Pons (tissue), 1 donor: ENCODE data around the gene NCOA1.
"Not testable (repeated sequence)": the region's sequence is repeated elsewhere in the genome, so short reads cannot be mapped to it uniquely, and the experiment has no call there.

Source experiments
- DNase-seq: peaks from one replicate; pipeline ENCODE4 v3.0.0-alpha.2; 2016; ENCODE audit warnings: low spot score

The NCOA1 gene

DNA sequence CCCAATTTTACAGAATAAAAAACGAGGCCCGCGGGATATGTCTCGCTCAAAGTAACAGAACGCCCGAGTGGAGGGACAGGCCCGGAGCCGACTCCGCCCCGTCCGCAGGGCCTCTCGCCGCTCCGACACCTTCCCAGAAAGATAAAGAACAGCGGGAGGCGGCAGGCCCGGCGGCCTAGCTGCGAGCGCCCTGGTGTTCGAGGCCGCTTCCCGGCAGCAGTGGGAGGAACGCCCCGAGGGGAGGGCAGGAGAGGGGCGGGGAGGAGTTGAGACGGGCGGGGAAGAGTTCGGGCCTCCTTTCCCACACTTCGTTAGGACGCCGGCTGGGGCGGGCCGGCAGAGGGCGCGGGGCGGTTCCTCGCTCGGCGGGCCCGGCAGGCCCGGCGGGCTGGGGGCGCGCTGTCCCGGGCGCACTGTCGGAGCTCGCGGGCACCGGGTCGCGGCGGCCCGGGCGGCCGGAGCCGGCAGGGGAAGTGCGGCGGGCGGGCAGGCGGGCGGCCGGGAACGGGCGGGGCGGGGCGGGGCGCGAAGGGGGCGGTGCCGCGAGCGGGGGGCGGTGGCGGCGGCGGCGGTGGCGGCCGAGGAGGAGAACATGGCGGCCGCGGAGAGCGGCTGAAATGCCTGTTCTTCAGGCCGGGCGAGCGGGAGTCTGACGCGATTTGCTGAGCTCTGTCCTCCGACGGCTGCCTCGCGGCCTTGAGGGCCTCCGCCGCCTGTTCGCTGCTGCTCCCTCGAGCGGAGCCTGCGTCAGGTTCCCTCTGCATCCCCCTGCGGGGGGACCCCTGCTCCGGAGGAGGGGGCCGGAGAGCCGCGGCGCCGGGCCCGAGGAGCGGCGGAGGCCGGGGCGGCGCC, at the start of gene NCOA1:
TSS of gene NCOA1 (plus strand) at position 565 of the 852 bp plus-strand sequence. CDS start 167,424 bp downstream, outside the sequence.
- DNase-seq: peak; percentile 85

DNA sequence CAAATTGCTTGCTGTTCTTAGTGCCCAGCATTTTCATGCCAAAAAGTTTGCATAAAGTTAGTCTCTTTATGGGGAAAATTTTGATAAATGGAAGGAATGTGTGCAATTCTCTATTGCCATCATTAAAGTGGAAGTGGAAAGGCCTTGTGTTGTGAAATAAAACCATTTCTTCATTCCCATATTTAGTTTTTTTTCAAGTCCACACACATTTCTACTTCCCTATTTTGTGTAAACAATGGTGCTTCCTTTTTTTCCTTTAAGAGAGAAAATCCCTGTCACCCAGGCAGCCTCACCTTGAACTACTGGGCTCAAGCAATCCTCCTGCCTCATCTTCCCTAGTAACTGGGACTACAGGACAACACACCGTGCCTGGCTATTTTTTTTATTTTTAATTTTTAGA, 42.3 kb upstream of the NCOA1 start:
- DNase-seq: peak; percentile 58

DNA sequence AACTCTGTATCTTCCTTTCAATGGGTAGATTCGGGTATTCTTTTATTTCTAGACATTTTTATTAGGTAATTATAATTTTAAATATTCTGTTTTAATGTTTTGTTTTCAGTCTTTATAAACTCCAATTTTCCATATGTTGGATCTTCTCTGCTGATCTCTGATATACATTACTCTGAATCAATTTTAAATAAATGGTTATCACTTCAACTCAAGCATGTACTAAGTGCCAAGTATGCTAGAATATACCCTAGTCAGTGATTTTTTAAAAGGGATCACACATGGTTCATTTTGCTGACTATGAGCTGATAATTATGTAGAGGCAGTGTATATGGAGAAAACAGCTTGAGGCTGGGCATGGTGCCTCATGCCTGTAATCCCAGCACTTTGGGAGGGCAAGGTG, 41.7 kb upstream of the NCOA1 start:
- no peak for DNase-seq

DNA sequence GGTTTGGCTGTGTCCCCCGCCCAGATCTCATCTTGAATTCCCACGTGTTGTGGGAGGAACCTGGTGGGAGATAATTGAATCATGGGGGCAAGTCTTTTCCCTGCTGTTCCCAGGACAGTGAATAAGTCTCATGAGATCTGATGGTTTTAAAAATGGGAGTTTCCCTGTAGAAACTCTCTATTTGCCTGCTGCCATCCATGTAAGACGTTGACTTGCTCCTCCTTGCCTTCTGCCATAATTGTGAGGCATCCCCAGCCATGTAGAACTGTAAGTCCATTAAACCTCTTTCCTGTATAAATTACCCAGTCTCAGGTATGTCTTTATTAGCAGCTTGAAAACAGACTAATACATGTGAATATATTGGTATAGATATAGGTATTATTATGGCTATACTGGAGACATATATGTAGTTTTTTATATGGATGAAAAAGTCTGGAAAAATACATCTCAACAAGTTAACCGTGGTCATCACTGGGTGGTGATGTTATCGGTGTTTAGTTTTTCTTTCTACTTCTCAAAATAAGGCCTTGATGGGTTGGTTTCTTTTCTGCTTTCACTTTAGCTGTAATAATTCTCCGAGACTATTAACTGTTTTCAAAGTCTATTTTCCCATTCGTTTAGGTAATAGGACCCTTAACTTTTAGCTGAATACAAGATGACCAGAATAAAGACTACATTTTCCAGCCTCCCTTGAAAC, 39.1 kb upstream of the NCOA1 start:
- DNase-seq: no peak

DNA sequence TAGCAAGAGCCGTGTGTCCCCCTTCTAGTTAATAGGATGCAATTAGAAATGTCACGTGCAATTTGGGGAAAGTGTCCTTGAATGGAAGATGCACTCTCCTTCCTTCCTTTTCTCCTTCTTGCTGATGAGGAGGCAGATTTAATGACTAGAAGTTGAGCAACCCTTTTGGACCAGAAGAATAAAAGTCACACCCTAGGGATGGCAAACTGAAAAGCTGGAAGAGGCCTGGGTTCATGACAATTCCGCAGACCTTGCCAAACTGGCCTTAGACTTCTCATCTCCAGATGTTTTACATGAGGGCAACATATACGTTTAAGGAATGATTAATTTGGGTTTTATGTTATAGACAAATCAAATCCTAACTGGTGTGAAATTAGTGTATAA, 38.6 kb upstream of the NCOA1 start:
- DNase-seq: no peak

DNA sequence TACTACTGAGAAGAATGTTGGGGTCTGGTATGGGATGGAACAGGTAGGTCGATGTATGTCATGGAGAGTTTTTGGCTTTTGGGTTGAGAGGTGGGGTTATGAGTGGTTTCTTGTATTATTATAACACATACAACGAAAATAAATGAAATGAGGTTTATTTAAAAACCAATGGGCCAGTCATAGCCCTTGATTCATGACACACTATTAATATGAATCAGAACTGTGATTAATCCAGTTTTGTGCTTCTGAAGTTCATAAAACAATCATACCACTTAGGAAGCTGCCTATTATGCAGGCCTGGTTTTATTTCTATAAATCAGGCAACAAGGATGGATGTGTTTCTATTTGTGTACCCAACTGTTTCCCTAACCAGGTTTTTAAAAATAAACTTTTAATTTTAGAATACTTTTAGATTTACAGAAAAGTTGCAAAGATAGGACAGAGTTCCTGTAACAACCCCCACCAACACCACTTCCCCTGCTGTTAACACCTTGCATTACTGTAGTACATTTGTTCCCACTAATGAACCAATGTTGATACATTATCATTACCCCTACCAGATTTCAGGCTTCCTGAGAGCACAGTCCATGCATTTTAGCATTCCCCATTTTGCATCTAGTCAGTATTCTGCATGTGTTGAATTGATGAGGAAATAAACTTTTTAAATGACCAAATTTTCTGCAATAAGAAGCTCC, 37.5 kb upstream of the NCOA1 start:
- DNase-seq: no peak

DNA sequence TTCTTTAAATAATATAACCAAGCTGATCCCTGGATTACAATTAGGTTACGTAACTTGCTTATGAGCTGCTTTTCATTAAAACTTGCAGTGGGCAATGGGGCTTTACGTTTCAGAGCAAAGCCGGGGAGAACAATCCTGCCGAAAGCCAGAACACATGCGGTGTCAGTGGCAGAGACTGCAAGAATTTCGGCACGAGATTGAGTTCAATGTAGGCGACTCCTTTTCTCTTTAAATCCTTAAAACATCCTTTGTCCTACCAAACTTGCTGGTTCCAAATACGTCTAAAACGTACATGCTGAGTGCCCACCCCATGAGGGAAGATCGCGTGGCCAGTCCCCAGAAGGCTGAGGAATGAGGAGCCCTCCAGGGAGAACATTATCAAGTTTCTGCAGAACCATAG, 36.8 kb upstream of the NCOA1 start:
- DNase-seq: no peak

DNA sequence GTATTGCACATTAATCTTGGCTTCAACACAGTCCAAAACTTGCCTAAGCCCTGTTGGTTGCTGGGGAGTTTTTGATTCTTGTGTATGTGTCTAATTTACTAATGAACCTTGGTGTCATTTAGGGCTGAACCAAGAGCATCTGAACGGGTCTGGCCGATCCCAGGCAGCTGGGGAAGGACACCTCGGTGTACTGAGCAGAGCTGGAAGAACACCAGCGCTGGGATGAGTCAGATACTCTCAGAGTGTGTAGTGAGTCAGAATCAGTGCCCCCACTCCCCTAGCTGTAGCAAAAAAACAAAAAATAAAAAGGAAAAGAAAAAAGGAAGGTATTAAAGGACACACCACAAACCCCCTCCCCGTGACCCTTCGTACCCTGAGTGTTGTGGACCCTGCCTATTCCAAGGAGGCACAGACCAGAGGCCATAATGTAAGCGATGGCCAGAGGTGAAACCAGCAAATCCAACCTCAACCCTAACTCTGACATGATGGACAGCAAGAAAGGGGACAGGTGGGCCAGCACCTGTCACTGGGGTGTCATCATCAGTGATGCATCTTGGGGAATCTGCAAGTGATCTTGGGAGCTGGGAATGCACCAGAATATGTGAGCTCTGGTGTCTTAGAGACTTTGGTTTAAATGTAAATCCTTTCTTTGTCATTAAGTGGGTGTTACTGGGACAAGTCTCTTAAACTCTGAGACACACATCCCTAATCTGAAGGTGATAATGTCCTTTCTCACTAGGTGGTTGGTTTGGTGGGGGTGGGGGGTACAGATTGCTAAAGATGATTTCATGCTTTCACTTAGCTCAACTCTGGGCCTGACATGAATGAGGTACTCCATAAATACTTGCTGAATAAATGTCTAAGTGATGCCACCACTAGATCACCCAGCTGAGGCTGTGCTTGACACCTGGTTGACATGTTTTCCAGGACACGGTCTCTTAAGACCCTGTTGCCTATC, 34.2 kb upstream of the NCOA1 start:
- DNase-seq: no peak

DNA sequence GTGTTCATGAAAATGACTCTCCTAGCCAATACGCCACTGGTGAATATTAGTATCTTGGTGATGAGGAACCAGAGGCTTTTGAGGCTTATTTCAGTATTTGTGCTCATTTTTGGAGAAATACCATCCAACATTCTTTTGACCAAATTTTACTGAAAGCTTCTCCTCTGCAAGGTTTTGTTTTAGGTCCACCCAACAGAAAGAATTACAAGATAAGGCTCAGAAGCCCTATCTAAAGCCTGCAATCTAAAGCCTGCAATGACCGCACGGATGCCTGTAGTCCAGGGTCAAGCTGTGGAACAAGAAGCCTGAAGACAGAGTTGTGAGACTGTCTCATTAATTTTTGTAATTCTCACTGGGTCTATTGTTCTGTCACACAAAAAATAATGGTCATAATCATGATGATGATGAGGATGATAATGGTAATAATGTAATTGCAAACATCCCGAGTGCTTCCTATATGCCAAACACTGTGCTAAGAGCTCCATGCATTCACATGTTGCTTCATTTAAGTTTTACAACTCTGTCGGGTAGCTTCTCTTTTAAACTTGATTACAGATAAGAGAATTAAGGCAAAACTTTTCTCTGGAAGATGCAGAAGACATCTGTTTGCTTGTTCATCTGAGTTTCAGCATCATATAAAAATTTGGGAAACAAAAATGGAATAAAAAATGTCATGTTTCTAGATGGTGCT, 33.2 kb upstream of the NCOA1 start:
- no peak for DNase-seq

DNA sequence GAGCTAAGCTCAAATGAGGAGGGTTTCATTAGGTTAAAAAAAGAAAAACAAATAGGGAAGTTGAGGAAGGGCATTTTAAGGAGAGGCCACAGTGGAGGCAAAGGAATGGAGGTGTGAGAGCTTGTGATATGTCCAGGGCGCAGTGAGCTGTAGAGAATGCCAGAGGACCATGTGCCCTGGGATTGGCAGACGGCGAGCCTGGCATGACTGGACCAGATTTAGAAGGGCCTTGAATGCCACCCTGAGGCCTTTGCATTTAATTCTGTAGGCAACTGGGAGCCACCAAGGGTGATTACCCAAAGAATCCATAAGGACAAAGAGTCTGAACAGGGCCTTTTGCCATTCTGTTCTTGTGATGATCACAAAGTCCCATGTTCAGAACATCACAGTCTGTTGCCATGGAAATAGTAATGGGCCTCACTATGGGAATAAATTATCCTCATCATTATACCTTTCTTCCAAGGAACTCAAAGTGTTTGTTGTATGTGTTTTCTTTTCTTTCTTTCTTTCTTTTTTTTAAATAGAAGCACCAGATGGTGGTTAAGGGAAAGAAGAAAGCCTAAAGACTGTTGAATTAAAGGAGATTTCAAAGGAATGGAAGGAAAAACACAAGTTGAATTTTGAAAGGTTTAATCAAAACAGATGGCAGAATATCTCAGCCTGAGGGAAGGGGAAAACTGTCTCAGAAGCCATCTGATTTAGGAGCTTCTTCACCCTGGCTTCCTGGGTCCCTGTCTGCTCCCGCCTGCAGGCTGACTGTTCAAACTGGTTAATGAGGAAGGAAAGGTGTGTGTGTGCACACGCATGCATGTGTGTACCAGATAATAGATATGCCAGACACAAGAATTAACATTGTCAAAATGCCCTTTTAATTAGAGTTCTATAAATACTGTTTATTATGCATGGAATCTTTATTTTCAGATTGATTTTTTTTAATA, 31.6 kb upstream of the NCOA1 start:
- no peak for DNase-seq

DNA sequence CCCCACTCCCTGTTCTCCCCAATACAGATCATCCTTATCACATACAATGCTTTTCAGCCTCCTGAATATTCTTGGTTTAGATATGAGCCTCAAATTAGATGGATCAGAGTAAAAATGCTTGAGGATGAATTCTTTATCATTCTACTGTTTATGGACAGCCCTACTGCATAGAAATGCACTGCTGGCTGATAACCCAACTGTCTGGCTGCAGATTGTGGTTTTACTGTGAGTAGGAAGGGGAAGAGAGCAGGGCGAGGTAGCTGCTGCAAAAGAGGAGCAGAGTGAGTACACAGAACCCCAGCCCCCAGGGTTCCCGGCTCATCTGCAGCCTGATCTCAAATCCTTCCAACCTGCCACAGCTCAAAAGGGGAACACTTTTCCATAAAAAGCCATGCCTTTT, 29.4 kb upstream of the NCOA1 start:
- DNase-seq: no peak

DNA sequence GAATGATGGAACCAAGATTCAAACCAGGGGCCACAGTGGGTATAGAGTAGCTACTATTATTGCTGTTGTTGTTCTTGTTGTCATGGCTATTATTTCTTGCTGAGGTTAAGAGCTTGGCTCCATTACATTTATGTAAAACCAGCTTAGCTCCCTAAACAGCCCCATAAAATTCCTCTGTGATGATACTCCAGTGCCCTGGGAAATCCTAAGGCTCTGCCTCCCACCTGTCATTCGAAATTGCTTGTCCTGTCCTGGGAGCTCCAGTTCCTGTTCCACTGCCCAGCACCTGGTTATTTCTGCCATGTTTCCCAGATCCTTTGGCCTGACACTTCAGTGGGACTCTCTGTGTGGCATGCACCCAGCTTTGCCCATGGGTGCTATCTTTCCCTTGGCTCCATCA, 27.8 kb upstream of the NCOA1 start:
- no peak for DNase-seq

DNA sequence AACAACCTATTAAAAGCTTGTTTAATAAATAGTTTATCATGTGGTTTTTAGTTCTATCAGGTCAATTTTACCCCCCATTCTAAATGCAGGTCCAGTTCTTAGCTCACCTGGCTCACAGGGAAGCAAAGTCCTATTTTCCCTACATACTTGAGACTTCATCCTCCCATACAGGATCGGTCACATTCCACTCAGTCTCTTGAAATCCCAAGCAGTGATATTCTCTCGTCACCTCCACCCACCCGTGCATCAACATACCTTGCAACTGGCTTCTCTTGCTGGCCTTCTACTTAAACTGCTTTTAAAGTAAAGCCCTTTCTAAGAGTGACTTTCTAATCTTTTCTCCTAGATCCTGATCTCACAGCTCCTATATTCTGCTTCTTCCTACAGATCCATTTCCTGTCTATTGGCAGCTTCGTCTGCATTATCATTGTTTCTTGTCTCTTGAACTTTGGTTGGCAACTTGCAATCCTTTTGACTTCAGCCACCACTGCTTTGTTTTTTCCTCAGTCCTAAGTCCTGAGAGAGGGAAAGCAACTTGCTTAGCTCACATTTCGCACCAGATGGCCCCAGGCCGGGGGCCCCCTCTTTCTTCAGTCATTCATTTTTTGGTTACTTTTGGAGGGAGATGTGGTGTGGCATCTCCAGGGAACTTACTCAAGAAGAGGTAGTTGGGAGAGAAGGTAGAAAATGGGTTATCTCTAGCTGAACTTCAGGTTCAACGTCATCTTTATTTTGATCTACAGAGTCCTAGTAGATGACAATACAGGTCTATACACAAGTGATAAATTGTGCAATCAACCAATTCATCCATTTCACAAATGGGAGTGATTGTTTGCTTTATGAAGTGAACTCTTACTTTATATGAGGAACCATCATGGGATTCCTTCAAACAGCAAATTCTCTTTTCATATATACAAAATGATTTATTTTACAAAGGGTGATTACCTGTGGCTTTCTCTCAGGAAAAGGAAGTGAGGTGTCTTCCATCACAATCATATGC, 23.9 kb upstream of the NCOA1 start:
- no peak for DNase-seq

DNA sequence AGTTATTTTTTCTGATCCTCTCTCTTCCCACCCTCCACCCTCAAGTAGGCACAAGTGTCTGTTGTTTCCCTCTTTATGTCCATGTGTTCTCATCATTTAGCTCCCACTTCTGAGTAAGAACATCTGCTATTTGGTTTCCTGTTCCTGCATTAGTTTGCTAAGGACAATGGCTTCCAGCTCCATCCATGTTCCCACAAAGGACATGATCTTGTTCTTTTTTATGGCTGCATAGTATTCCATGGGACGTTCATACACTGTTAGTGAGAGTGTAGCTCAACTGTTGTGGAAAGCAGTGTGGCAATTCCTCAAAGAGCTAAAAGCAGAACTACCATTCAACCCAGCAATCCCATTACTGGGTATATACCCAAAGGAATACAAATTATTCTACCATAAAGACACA, 22.6 kb upstream of the NCOA1 start:
- not testable (repeated sequence) for DNase-seq

DNA sequence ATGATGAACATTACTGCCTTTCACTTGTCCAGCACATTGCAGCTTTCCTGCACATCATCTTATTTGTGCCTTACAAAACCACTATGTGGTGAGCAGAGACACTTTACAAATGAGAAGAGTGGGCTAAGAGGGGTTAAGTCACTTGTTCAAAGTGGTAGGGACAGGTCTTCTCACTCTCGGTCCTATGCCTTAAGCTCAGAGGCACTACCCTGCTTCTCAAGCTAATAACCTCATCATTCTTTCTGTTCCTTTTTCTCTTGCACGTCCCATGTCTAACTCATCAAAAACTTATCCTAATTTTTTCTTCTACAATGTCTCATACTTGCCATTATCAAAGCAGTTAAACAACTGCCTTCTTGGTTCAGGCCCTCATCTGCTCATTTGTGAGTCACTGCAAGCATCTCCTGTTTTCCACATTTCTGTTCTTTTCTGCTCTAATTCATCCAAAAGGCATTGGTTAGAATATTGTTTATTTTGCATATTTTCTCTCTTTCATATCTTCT, 21.9 kb upstream of the NCOA1 start:
- DNase-seq: no peak

DNA sequence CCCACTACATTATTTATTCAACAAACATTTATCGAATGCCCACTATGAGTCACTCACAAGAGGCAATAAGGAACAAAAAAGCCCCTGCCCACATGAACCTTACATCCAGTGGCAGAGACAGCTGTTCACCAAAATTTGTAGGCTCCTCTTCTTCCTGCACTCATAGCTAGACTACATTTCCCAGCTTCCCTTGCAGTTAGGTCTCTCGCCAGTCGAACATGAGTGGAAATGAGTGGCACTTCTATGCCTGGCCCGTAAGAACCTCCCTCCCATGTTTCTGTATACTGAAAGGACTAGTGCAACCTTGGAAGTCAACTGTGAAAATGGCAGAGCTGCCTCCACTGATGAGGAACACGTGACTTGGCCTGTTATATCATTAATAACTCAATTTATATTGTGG, 19.4 kb upstream of the NCOA1 start:
- no peak for DNase-seq

DNA sequence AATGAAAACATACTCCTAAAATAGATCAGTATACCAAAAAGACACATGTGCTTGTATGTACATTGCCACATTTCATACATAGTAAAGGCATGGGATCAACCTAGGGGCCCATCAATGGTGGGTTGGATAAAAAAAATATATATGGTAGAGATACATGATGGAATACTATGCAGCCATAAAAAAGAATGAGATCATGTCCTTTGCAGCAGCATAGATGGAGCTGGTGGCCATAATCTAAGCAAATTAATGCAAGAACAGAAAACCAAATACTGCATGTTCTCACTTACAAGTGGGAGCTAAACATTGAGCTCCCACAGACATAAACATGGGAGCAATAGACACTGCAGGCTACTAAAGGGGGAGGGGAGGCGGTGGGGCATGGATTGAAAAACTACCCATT, 18.6 kb upstream of the NCOA1 start:
- no peak for DNase-seq

DNA sequence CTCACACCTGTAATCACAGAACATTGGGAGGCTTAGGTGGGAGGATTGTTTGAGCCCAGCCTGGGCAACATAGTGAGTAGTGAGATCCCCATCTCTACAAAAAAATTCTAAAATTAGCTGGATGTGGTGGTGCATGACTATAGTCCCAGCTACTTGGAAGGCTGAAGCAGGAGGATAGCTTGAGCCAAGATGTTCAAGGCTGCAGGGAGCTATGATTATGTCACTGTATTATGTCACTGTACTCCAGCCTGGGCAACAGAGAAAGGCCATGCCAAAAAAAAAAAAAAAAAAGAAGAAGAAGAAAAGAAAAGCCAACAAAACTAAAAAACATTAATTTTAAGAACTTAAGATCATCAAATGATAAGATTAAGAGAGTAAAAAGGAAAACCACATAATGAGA, 17.4 kb upstream of the NCOA1 start:
- DNase-seq: no peak

DNA sequence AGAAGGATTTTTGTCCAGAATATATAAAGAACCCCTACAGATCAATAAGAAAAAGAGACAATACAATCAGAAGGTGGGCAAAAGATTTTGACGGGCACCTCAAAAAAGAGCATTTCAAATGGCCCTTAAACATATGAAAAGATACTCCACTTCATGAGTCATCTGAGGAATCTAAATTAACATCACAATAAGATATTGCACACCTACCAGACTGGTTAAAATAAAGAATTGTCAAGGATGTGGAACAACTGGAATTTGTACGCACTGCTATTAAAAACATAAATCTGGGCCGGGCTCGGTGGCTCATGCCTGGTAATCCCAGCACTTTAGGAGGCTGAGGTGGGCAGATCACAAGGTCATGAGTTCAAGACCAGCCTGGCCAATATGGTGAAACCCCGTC, 17.0 kb upstream of the NCOA1 start:
- no peak for DNase-seq
